WTC11 (cell line): ENCODE measurements around the gene KYNU.

Source experiments
- TF ChIP-seq, protein P1 (sequence below): sonication (generic); formaldehyde crosslinking; IDR thresholded peaks from 2 replicates; pipeline ENCODE4 v1.8.0; 2022; ENCODE audit warnings: mild to moderate bottlenecking, missing genetic modification reagents
- TF ChIP-seq, protein P2 (sequence below): fragments of 200-600 bp; IDR thresholded peaks from 2 replicates; pipeline ENCODE4 v1.8.0; 2022; ENCODE audit warnings: antibody characterized with exemption

DNA sequence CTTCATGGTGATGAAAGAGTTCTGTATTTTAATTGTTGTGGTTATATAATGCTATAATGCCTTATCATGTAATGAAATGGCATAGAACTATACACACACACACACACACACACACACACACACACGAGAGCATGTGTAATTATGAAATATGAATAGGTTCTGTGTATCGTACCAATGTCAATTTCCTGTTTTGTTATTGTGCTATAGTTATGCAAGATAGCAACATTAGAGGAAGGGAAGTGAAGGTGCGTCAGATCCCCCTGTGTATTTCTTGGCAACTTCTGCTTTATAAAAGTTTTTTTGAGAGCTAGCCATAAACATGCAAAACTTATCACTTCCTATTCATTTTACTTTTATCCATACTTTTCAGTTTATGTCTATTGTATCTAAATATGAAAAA lies 191.0 kb downstream of the KYNU start:
- TF ChIP-seq, protein P1, sequence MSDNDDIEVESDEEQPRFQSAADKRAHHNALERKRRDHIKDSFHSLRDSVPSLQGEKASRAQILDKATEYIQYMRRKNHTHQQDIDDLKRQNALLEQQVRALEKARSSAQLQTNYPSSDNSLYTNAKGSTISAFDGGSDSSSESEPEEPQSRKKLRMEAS (CRISPR knock-in tag): no peak
- TF ChIP-seq, protein P2, sequence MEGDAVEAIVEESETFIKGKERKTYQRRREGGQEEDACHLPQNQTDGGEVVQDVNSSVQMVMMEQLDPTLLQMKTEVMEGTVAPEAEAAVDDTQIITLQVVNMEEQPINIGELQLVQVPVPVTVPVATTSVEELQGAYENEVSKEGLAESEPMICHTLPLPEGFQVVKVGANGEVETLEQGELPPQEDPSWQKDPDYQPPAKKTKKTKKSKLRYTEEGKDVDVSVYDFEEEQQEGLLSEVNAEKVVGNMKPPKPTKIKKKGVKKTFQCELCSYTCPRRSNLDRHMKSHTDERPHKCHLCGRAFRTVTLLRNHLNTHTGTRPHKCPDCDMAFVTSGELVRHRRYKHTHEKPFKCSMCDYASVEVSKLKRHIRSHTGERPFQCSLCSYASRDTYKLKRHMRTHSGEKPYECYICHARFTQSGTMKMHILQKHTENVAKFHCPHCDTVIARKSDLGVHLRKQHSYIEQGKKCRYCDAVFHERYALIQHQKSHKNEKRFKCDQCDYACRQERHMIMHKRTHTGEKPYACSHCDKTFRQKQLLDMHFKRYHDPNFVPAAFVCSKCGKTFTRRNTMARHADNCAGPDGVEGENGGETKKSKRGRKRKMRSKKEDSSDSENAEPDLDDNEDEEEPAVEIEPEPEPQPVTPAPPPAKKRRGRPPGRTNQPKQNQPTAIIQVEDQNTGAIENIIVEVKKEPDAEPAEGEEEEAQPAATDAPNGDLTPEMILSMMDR: no peak
